GM12865 (cell line): ENCODE data around the gene COL12A1.
"Not testable (repeated sequence)": the region's sequence is repeated elsewhere in the genome, so short reads cannot be mapped to it uniquely, and the experiment has no call there.

Source experiments
- DNase-seq: peaks from one replicate; pipeline ENCODE4 v3.0.0; 2010; ENCODE audit warnings: low read depth
- H3K4me3 ChIP-seq: 2 replicates; pipeline ENCODE4 v1.5.1; 2011; ENCODE audit warnings: mild to moderate bottlenecking, low read depth, low read length, control low read depth
- TF ChIP-seq, protein P1 (sequence below): IDR thresholded peaks from 2 replicates; pipeline ENCODE4 v1.5.1; 2011; ENCODE audit warnings: low read length, control low read depth, low read depth, inconsistent platforms; ENCODE audit not compliant: insufficient read depth; ENCODE audit errors: missing control alignments

Gene COL12A1

GRCh38 chr6:75201021-75201420 lies 4.8 kb downstream of the COL12A1 start:
- H3K4me3 ChIP-seq = no peak overlapping the region
- DNase-seq = no peak
- TF ChIP-seq, protein P1, sequence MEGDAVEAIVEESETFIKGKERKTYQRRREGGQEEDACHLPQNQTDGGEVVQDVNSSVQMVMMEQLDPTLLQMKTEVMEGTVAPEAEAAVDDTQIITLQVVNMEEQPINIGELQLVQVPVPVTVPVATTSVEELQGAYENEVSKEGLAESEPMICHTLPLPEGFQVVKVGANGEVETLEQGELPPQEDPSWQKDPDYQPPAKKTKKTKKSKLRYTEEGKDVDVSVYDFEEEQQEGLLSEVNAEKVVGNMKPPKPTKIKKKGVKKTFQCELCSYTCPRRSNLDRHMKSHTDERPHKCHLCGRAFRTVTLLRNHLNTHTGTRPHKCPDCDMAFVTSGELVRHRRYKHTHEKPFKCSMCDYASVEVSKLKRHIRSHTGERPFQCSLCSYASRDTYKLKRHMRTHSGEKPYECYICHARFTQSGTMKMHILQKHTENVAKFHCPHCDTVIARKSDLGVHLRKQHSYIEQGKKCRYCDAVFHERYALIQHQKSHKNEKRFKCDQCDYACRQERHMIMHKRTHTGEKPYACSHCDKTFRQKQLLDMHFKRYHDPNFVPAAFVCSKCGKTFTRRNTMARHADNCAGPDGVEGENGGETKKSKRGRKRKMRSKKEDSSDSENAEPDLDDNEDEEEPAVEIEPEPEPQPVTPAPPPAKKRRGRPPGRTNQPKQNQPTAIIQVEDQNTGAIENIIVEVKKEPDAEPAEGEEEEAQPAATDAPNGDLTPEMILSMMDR = no peak

DNA sequence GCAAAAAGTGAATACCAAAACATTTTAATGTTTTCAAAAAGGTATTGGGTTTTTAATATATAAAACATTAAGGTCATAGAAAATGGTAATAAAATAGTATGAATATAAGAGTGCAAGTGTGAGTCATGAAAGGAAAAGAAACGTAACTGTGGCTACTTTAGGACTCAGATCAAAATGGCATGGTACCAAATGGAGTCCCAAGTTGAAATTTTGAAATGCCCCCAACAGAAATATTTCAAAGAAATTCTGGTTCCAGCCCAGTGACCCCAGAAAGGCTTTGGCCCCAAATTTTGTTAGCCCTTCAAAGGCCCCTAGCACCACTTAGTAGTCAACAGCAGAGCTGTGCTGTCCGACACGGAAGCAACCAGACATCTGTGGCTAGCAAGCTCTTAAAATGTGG lies 6.0 kb downstream of the COL12A1 start:
- TF ChIP-seq, protein P1 = no peak
- H3K4me3 ChIP-seq = no peak overlapping the region
- no peak for DNase-seq

DNA sequence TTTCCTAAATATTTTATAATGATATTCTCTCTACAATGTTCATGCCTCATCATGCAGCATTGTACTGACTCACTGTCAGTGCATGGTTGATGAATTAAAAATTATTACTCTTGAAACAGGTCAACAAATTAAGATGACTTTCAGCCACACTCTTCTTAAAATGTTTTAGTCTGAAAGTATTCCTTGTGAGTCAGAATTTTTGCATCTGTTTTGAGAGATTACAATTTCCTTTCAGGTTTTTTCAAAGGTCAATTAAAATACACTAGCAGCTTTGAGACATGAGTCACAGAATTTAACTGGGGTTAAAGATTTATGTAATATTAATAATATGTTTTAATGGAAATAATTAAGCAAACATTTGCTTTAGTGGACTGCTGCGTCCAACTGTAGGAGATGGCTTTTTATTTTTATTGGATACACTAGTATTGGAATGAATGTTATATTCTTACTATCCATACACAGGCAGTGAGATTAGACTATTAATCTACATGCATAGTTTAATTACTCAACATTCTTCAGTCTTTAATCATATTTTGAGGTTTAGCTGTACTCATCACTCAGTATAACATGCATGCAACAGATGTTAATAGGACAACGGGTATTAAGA lies 9.7 kb downstream of the COL12A1 start:
- no peak for DNase-seq
- TF ChIP-seq, protein P1 = no peak
- no peak overlapping the region for H3K4me3 ChIP-seq

GRCh38 chr6:75188221-75188925 lies 17.5 kb downstream of the COL12A1 start:
- no peak for DNase-seq
- TF ChIP-seq, protein P1 = no peak
- H3K4me3 ChIP-seq = no peak overlapping the region

DNA sequence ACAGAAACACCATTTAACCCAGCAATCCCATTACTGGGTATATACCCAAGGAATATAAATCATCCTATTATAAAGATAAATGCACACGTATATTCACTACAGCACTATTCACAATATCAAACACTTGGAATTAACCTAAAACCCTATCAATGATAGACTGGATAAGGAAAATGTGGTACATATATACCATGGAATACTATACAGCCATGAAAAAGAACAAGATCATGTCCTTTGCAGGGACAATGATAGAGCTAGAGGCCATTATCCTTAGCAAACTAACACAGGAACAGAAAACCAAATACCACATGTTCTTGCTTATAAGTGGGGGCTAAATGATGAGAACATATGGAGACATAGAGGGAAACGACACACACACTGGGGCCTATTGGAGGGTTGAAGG lies 19.3 kb downstream of the COL12A1 start:
- not testable (repeated sequence) for DNase-seq, H3K4me3 ChIP-seq

- no peak overlapping the region for H3K4me3 ChIP-seq
- TF ChIP-seq, protein P1 = no peak
- no peak for DNase-seq
Measured at GRCh38 chr6:75183099-75183541, 22.7 kb downstream of the COL12A1 start.

DNA sequence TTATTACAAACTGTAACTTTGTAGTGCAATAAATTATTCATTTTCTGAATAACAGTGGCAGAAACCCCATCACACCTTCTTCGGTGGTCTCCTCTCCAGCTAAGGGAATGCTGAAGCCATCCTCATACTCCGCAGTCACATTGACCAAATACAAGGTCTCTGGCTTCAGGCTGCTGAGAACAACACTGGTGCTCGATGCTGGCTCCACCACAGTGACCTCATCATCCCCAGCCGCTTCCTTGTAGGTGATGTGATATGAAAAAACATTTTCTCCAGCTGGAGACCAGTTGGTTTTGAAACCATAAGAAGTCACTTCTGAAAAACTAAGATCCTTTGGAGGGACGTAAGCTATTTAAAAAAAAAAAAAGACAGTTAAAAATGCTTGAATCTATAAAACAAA lies 25.0 kb downstream of the COL12A1 start:
- TF ChIP-seq, protein P1 = no peak

More for the DNA sequence above, 25.0 kb downstream of the COL12A1 start:
- DNase-seq = no peak
- no peak overlapping the region for H3K4me3 ChIP-seq
